Measurements from ENCODE around the gene MKI67. TPM values are rescaled to one million over a fixed set of nuclear protein-coding genes. Genes with fewer than 3 reads are reported as not detected.

Gene MKI67
- total RNA-seq, 2 donors from 2014 or later, result 0.35 to 4.0 TPM

DNA sequence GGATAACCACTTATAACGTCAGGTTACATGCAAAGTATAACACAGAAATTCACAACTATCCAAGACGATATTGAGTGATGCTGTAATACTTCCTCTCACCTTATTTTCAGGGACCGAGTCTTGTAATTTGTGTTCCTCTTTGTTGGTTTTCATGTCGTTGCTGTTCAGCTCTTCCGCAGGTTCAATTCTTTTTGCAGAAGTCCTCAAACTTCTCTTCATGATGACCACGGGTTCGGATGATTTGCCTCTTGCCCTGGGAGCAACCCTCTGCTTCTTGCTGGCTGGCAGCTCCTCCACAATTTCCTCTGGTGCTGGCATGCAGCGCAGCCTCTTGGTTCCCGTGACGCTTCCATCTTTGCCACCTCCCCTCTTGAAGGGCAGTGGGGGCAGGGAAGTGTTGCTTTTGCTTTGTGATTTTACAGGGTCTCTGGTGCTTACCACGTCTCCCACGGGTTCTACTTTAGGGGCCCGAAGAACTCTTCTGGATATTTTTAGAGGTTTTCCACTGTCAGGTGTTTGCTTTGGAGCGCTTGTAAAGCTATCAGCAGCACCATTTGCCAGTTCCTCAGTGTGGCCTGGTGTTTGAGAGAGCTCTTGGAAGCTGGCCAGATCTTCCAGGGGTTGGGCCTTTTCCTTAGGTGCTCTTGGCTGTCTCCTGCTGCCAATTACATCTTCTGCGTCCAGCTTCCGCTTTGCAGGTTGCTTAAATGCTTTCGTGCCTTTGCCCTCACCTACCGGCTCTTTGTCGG, 23.6 kb downstream of the MKI67 start:
- DNase-seq (ENCODE audit: low spot score), result no peak
- H3K4me3 ChIP-seq, result no peak overlapping the region
- TF ChIP-seq, protein P1, sequence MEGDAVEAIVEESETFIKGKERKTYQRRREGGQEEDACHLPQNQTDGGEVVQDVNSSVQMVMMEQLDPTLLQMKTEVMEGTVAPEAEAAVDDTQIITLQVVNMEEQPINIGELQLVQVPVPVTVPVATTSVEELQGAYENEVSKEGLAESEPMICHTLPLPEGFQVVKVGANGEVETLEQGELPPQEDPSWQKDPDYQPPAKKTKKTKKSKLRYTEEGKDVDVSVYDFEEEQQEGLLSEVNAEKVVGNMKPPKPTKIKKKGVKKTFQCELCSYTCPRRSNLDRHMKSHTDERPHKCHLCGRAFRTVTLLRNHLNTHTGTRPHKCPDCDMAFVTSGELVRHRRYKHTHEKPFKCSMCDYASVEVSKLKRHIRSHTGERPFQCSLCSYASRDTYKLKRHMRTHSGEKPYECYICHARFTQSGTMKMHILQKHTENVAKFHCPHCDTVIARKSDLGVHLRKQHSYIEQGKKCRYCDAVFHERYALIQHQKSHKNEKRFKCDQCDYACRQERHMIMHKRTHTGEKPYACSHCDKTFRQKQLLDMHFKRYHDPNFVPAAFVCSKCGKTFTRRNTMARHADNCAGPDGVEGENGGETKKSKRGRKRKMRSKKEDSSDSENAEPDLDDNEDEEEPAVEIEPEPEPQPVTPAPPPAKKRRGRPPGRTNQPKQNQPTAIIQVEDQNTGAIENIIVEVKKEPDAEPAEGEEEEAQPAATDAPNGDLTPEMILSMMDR (IDR thresholded peaks at IDR 0.05), result no peak
- no peaks in the 10 kb centered on the region for H3K4me1 ChIP-seq
- H3K27ac ChIP-seq, result no peak overlapping the region
- no peaks in the 10 kb centered on the region for H3K36me3 ChIP-seq
- no peaks in the 10 kb centered on the region for H3K9me3 ChIP-seq
- H3K27me3 ChIP-seq, result no peaks in the 10 kb centered on the region

GRCh38 chr10:128101901-128102300, 24.3 kb downstream of the MKI67 start:
- Histone ChIP-seq H3K4me1 (no peaks in the 10 kb centered on the region), H3K9me3 (no peaks in the 10 kb centered on the region), H3K27me3 (no peaks in the 10 kb centered on the region), H3K36me3 (no peaks in the 10 kb centered on the region), H3K27ac (no peak overlapping the region), H3K4me3 (no peak overlapping the region)
- no peak for DNase-seq (ENCODE audit: low spot score)
- TF ChIP-seq, protein P1 (IDR thresholded peaks at IDR 0.05), result no peak

DNA sequence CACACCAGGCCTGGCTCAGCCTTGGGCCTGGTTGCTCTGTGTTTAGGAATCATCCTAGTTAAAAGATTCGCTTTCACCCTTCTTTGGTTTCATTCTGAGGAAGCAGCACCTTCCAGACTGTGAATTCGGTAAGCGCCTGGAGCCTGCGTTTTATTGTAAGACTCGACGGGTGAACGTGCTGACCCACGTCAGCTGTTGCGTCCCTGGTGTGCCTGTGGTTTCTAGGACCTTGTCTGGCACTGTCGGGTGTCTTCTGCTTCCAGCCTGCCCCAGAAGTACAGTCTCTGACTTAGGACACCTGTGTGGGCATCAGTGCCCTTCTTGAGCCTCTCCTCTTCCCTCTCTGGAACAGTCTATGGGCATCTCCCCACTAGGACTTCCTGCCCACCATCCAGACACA, 26.3 kb downstream of the MKI67 start:
- TF ChIP-seq, protein P1 (IDR thresholded peaks at IDR 0.05), result no peak
- Histone ChIP-seq H3K36me3 (no peaks in the 10 kb centered on the region), H3K27me3 (no peaks in the 10 kb centered on the region), H3K4me1 (no peaks in the 10 kb centered on the region), H3K4me3 (no peak overlapping the region), H3K27ac (no peak overlapping the region), H3K9me3 (no peaks in the 10 kb centered on the region)
- DNase-seq (ENCODE audit: low spot score), result no peak

DNA sequence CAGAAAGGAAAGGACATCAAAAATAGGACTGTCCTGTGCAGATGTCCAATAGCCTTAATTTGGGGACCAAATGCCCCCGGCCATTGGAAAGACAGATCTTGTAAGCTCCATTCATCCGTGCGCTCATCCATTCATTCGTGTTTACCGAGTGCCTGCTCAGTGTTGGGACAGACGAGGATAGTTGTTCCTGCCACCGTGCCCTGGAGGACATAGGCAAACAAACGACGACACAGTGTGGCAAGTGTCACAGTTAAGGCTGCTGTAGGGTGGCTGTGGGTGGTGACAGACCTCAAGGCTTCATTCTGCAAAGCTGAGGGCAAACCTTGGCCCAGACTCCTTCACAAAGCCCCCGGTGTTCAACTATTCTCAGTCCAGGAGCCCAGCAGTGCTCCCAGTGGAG, 27.6 kb downstream of the MKI67 start:
- TF ChIP-seq, protein P1 (IDR thresholded peaks at IDR 0.05), result no peak
- Histone ChIP-seq H3K36me3 (no peaks in the 10 kb centered on the region), H3K4me1 (no peaks in the 10 kb centered on the region), H3K27ac (no peak overlapping the region), H3K4me3 (no peak overlapping the region), H3K27me3 (no peaks in the 10 kb centered on the region), H3K9me3 (no peaks in the 10 kb centered on the region)
- DNase-seq (ENCODE audit: low spot score), result no peak

GRCh38 chr10:128097783-128098182, 28.4 kb downstream of the MKI67 start:
- Histone ChIP-seq H3K4me1 (no peaks in the 10 kb centered on the region), H3K27ac (no peak overlapping the region), H3K4me3 (no peak overlapping the region), H3K36me3 (no peaks in the 10 kb centered on the region), H3K9me3 (no peaks in the 10 kb centered on the region), H3K27me3 (no peaks in the 10 kb centered on the region)
- DNase-seq (ENCODE audit: low spot score), result no peak
- TF ChIP-seq, protein P1 (IDR thresholded peaks at IDR 0.05), result no peak

Measured in right atrium auricular region (tissue), 2 donors.